Endothelial cell of umbilical vein (primary cell): ENCODE results near the gene AP5S1. TPM values are rescaled to one million over a fixed set of nuclear protein-coding genes. Genes with fewer than 3 reads are reported as not detected.

Source experiments
- BruUV-seq: library from RNA; stranded (reverse); fragments of 400-500 nt; replicated peaks from 2 replicates; lab custom pipeline; 2021; lab: Mats Ljungman, UMichigan
- CTCF ChIA-PET: fragments of 300-600, 350-600 bp; sonication (Branson Sonifier 250); formaldehyde crosslinking; loops from one replicate; lab custom pipeline; 2021; ENCODE audit warnings: antibody characterized with exemption, inconsistent platforms; lab: Charles Lee
- POLR2A ChIA-PET: fragments of 300-600, 350-600 bp; sonication (Branson Sonifier 250); formaldehyde crosslinking; loops from one replicate; lab custom pipeline; 2021; ENCODE audit warnings: antibody characterized with exemption, inconsistent platforms; lab: Charles Lee
- DNase-seq: peaks from one replicate; pipeline ENCODE4 v3.0.0-alpha.2; 2011; ENCODE audit warnings: low read depth, low spot score
- FAIRE-seq: peaks from 2 replicates; lab custom pipeline; 2011; peaks lifted over from hg19 to GRCh38; lab: Jason Lieb, UNC
- H2AFZ ChIP-seq: 2 replicates; pipeline ENCODE4 v1.6.0; 2012; ENCODE audit warnings: low read depth, low read length, control low read depth, inconsistent platforms
- H3K27ac ChIP-seq: 2 replicates; pipeline ENCODE4 v1.5.1; 2011; ENCODE audit warnings: low read depth, mild to moderate bottlenecking, control low read depth, low read length, moderate library complexity; ENCODE audit not compliant: insufficient read depth
- H3K27me3 ChIP-seq, 2 experiments: 2 replicates each; pipeline versions ENCODE4 v1.6.0 to v1.6.1; 2011; ENCODE audit warnings: low read length in 2 of 2, mixed read lengths in 1 of 2; ENCODE audit not compliant: control insufficient read depth in 2 of 2, insufficient read depth in 2 of 2
- H3K36me3 ChIP-seq, 2 experiments: 2 replicates in 1 of 2; 3 replicates in 1 of 2; pipeline ENCODE4 v1.5.1; 2011; ENCODE audit warnings: low read length in 2 of 2, mild to moderate bottlenecking in 1 of 2, moderate library complexity in 1 of 2; ENCODE audit not compliant: control insufficient read depth in 2 of 2, insufficient read depth in 2 of 2; ENCODE audit errors: extremely low read depth in 1 of 2
- H3K4me1 ChIP-seq: 3 replicates; pipeline ENCODE4 v1.5.1; 2011; ENCODE audit warnings: mild to moderate bottlenecking, low read length; ENCODE audit not compliant: control insufficient read depth, insufficient read depth; ENCODE audit errors: extremely low read depth
- H3K4me2 ChIP-seq: 2 replicates; pipeline ENCODE4 v1.6.1; 2011; ENCODE audit warnings: low read length, control low read depth, mixed read lengths; ENCODE audit not compliant: insufficient read depth
- H3K4me3 ChIP-seq, 3 experiments: fragments of 200-600 bp in 1 of 3; sonication (generic), shearing (Covaris generic) in 1 of 3; replicated peaks in 1 of 3; 2 replicates each; pipeline ENCODE4 v1.5.1; 2011 to 2016; ENCODE audit warnings: control low read depth in 3 of 3, low read length in 3 of 3, mild to moderate bottlenecking in 2 of 3, inconsistent platforms in 1 of 3, low read depth in 1 of 3, moderate library complexity in 1 of 3; ENCODE audit not compliant: insufficient read depth in 1 of 3
- H3K79me2 ChIP-seq: 2 replicates; pipeline ENCODE4 v1.6.0; 2012; ENCODE audit warnings: low read length, inconsistent platforms; ENCODE audit not compliant: control insufficient read depth, insufficient read depth
- H3K9ac ChIP-seq: replicated peaks from 2 replicates; pipeline ENCODE3; 2011; ENCODE audit warnings: low read length, control low read depth; ENCODE audit not compliant: insufficient read depth; ENCODE audit errors: extremely low read depth
- H3K9me1 ChIP-seq: replicated peaks from 3 replicates; pipeline ENCODE4 v1.6.0; 2011; ENCODE audit warnings: mild to moderate bottlenecking, low read length; ENCODE audit not compliant: control insufficient read depth, insufficient read depth; ENCODE audit errors: extremely low read depth
- H3K9me3 ChIP-seq: replicated peaks from 2 replicates; pipeline ENCODE4 v1.5.1; 2012; ENCODE audit warnings: low read length, inconsistent platforms; ENCODE audit not compliant: control insufficient read depth, insufficient read depth
- H4K20me1 ChIP-seq: replicated peaks from 2 replicates; pipeline ENCODE3; 2011; ENCODE audit warnings: mild to moderate bottlenecking, low read length; ENCODE audit not compliant: control insufficient read depth, insufficient read depth; ENCODE audit errors: extremely low read depth
- CTCF ChIP-seq, 2 donors: IDR thresholded peaks; 1 replicate in 1 of 2; 2 replicates in 1 of 2; pipeline ENCODE4 v1.5.1; 2011; ENCODE audit warnings: low read length in 2 of 2, mild to moderate bottlenecking in 2 of 2, moderate library complexity in 2 of 2, control low read depth in 1 of 2, inconsistent platforms in 1 of 2, low read depth in 1 of 2; ENCODE audit not compliant: insufficient read depth in 1 of 2; ENCODE audit errors: extremely low read depth in 1 of 2
- MAX ChIP-seq: IDR thresholded peaks from 2 replicates; pipeline ENCODE4 v1.6.1; 2011; ENCODE audit not compliant: insufficient read depth, insufficient read length
- dilution Hi-C: fragments of 300-500 bp; cut with MboI; formaldehyde crosslinking; loops from one replicate; pipeline ENCODE4 v1.15.0; 2019; ENCODE audit warnings: low sequenced_read_pairs; ENCODE audit not compliant: extremely low pct_ligation_motif_present
- intact Hi-C: fragments of 100-400 bp; cut with micrococcal nuclease; formaldehyde crosslinking; loops from one replicate; pipeline ENCODE4 v1.10.0; 2022
- polyA plus RNA-seq, 4 experiments: library from polyadenylated mRNA; depleted of rRNA in 3 of 4; stranded (reverse) in 3 of 4; unstranded in 1 of 4; fragments of >200 nt; gene quantifications; 2 replicates each; pipeline versions ENCODE4 v1.2.1 to v1.2.3, GENCODE V29; 2011 to 2012; ENCODE audit warnings: missing spikeins in 1 of 4
- total RNA-seq: library from RNA; stranded (reverse); gene quantifications from 2 replicates; pipeline ENCODE4 v1.2.3, GENCODE V29; 2021

Gene AP5S1
- total and polyA plus RNA-seq, 2 donors (not counting 3 experiments of a cell fraction or from before 2014, with no cell fraction given): 15.7 to 22.0 TPM

- POLR2A ChIA-PET: no interaction called here
- DNase-seq (no peak), FAIRE-seq (no peak)
- peak overlapping the region; percentile 84 for H3K27ac ChIP-seq
- H3K36me3 ChIP-seq: no peaks in the 10 kb centered on the region
- dilution Hi-C loops (no loop called here), intact Hi-C loops (no loop called here)
- peak overlapping the region; percentile 75 for H3K4me2 ChIP-seq
- H3K9me3 ChIP-seq: no peaks in the 10 kb centered on the region
- H3K27me3 ChIP-seq: no peaks in the 10 kb centered on the region
- peaks cover 22% of the 10 kb centered on the region for H3K79me2 ChIP-seq
- CTCF ChIA-PET: interaction anchor here (1.0 to 2.1 kb wide), 3 partner anchors 8 to 25 kb away, joined by 4 to 29 read pairs (median 4); partner anchors contain the start of genes AP5S1 and CENPB
- TF ChIP-seq CTCF (IDR thresholded peaks at IDR 0.05; ENCODE audit: extremely low read depth in 1 of 2, insufficient read depth in 1 of 2, low read depth in 1 of 2, low read length in 2 of 2): no peak
- TF ChIP-seq MAX: no peak
- peak overlapping the region in 2 of 3 experiments; percentile 44 to 70 for H3K4me3 ChIP-seq
- H3K9ac ChIP-seq: peak overlapping the region; percentile 91
- H4K20me1 ChIP-seq: no peaks in the 10 kb centered on the region
- BruUV-seq: no TSS peak
- no peak overlapping the region for H2AFZ ChIP-seq
- H3K4me1 ChIP-seq: peaks cover 20% of the 10 kb centered on the region
- H3K9me1 ChIP-seq: no peaks in the 10 kb centered on the region
These were observed 25.5 kb upstream of the AP5S1 start for GRCh38 chr20:3794701-3795420.
